ENCODE data around the gene TBC1D21. TPM values are rescaled to one million over a fixed set of nuclear protein-coding genes. Genes with fewer than 3 reads are reported as not detected.

The TBC1D21 gene
- total RNA-seq, 2 experiments from 2014 or later, result not detected

DNA sequence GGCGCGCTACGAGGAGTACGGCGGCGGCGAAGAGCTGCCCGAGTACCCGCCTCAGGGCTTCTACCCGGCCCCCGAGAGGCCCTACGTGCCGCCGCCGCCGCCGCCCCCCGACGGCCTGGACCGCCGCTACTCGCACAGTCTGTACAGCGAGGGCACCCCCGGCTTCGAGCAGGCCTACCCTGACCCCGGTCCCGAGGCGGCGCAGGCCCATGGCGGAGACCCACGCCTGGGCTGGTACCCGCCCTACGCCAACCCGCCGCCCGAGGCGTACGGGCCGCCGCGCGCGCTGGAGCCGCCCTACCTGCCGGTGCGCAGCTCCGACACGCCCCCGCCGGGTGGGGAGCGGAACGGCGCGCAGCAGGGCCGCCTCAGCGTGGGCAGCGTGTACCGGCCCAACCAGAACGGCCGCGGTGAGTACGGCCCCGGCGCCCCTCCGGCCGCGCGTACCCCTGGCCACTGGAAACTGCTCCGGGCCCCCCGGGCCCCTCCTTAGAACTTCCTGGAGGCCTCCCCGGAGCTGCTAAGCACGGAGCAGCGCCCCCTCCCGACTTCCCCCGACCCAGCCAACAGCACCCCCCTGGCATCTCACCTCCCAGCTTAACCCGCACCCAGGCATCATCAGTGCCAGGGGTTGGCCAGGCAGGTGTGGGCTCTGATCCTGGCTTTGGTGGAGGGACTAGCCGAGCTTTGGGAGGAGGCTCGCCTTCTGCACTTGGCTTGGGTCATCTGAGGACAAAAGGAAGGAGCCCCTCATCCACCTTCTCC is 54.3 kb downstream of the TBC1D21 start:
- ATAC-seq, result peak; percentile 91
- ChIA-PET POLR2A (interaction anchor here (1.0 to 1.3 kb wide), 3 partner anchors 14 to 67 kb away, joined by 3 to 6 read pairs (median 3); no protein-coding TSS in a partner anchor), CTCF (interaction anchor here (0.7 to 5.0 kb wide), 26 partner anchors 8 to 126 kb away, joined by 3 to 54 read pairs (median 5); partner anchors contain the start of genes PML and TBC1D21)

GRCh38 chr15:73928241-73928579 is 54.8 kb downstream of the TBC1D21 start:
- Mint-ChIP-seq H3K9me3 (ENCODE audit: insufficient read depth) (no peaks in the 10 kb centered on the region), H3K27ac (peak overlapping the region; percentile 71), H3K4me3 (peak overlapping the region; percentile 66), H3K27me3 (ENCODE audit: low read depth) (no peaks in the 10 kb centered on the region), H3K36me3 (ENCODE audit: low read depth) (no peaks in the 10 kb centered on the region), H3K4me1 (ENCODE audit: low read depth) (peaks cover 68% of the 10 kb centered on the region)
- POLR2A ChIA-PET, result interaction anchor here (1.0 to 1.3 kb wide), 3 partner anchors 15 to 67 kb away, joined by 3 to 6 read pairs (median 3); no protein-coding TSS in a partner anchor
- DNase-seq (no peak), ATAC-seq (no peak)
- CTCF ChIA-PET, result interaction anchor here (0.7 to 5.0 kb wide), 25 partner anchors 8 to 125 kb away, joined by 3 to 54 read pairs (median 5); partner anchors contain the start of genes PML and TBC1D21

More for the DNA sequence above, 54.3 kb downstream of the TBC1D21 start:
- Mint-ChIP-seq H3K36me3 (ENCODE audit: low read depth) (no peaks in the 10 kb centered on the region), H3K4me3 (peak overlapping the region; percentile 66), H3K4me1 (ENCODE audit: low read depth) (peaks cover 71% of the 10 kb centered on the region), H3K27ac (peak overlapping the region; percentile 71), H3K9me3 (ENCODE audit: insufficient read depth) (no peaks in the 10 kb centered on the region), H3K27me3 (ENCODE audit: low read depth) (no peaks in the 10 kb centered on the region)
- DNase-seq, result peak; percentile 85

DNA sequence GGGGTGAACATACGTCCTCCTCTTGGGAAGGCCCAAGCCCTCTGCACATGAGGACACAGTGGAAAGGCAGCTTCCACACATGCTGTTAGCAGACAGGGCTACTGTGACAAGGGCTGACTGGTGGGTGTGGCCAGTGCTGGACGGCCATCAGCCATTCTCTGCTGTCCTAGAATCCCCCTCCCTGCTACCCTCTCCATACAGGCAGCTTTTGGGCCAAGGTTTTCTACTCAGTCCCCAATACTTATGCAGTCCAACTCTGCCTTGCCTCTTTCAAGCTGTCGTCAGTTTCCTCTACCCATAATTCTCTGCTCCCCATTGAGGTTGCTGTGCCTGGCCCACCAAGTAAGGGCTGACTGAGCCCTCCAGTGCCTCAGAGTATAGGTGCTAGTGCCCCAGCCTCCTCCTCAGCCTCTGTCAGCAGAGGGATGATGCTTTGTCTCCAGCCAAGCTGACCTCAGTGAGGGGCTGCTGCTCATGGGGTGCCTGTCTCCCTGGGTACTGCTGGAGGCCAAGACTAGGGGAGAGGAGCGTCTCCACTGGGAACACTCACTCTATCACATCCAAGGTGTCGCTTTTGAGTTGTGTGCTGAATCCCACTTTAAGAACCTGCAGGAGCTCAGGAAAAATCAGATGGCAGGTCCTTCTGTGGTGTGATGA is 55.7 kb downstream of the TBC1D21 start:
- POLR2A ChIA-PET, result no interaction called here
- Mint-ChIP-seq H3K9me3 (ENCODE audit: insufficient read depth) (no peaks in the 10 kb centered on the region), H3K27me3 (ENCODE audit: low read depth) (no peaks in the 10 kb centered on the region), H3K4me3 (peak overlapping the region; percentile 66), H3K36me3 (ENCODE audit: low read depth) (no peaks in the 10 kb centered on the region), H3K27ac (peak overlapping the region; percentile 89), H3K4me1 (ENCODE audit: low read depth) (peaks cover 59% of the 10 kb centered on the region)
- CTCF ChIA-PET, result interaction anchor here (0.7 to 5.0 kb wide), 12 partner anchors 10 to 65 kb away, joined by 3 to 54 read pairs (median 4); partner anchors contain the start of genes PML and TBC1D21
- peak; percentile 50 for DNase-seq
- no peak for ATAC-seq

GRCh38 chr15:73930371-73930770 is 57.0 kb downstream of the TBC1D21 start:
- DNase-seq (no peak), ATAC-seq (no peak)
- Mint-ChIP-seq H3K4me3 (no peak overlapping the region), H3K27ac (peak overlapping the region; percentile 89), H3K4me1 (ENCODE audit: low read depth) (peaks cover 49% of the 10 kb centered on the region), H3K36me3 (ENCODE audit: low read depth) (no peaks in the 10 kb centered on the region), H3K9me3 (ENCODE audit: insufficient read depth) (no peaks in the 10 kb centered on the region), H3K27me3 (ENCODE audit: low read depth) (no peaks in the 10 kb centered on the region)
- ChIA-PET CTCF (interaction anchor here (3.6 to 5.0 kb wide), 2 partner anchors 22 to 34 kb away, joined by 20 to 54 read pairs; no protein-coding TSS in a partner anchor), POLR2A (no interaction called here)

DNA sequence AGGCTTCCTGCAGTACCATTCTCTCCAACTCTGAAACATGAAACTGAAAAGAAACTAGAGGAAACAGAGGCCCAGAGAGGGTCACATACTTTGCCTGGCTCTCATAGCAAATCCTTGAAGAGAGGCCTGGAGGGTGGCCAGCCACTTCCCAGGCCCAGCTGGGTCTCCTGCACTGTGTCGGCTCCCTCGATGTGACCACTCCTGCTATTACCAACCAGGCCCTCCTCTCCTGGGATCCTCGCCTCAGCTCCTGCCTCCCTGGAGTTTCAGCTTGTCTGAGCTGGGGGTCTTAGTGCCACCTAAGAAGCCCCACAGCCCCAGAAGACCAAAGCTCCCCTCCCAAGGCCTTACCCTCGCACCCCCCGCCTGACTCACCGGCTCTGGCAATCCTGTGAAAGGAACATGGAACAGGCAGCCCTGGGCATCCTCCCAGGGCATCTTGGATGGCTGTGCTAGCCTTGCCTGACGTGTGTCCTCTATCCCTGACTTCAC is 57.5 kb downstream of the TBC1D21 start:
- no peaks in the 10 kb centered on the region for H3K36me3 Mint-ChIP-seq (ENCODE audit: low read depth)
- peak overlapping the region; percentile 42 for H3K27ac Mint-ChIP-seq
- ATAC-seq, result no peak
- H3K9me3 Mint-ChIP-seq (ENCODE audit: insufficient read depth), result no peaks in the 10 kb centered on the region
- ChIA-PET POLR2A (no interaction called here), CTCF (interaction anchor here (0.8 to 5.0 kb wide), 2 partner anchors 23 to 33 kb away, joined by 3 to 54 read pairs; no protein-coding TSS in a partner anchor)
- no peaks in the 10 kb centered on the region for H3K27me3 Mint-ChIP-seq (ENCODE audit: low read depth)
- H3K4me1 Mint-ChIP-seq (ENCODE audit: low read depth), result peaks cover 44% of the 10 kb centered on the region
- DNase-seq, result no peak
- no peak overlapping the region for H3K4me3 Mint-ChIP-seq

GRCh38 chr15:73931441-73931840 is 58.1 kb downstream of the TBC1D21 start:
- ChIA-PET POLR2A (no interaction called here), CTCF (interaction anchor here (0.8 to 5.0 kb wide), 3 partner anchors 14 to 33 kb away, joined by 3 to 54 read pairs (median 3); no protein-coding TSS in a partner anchor)
- DNase-seq (no peak), ATAC-seq (no peak)
- H3K36me3 Mint-ChIP-seq (ENCODE audit: low read depth), result no peaks in the 10 kb centered on the region
- H3K9me3 Mint-ChIP-seq (ENCODE audit: insufficient read depth), result no peaks in the 10 kb centered on the region
- no peak overlapping the region for H3K4me3 Mint-ChIP-seq
- H3K27ac Mint-ChIP-seq, result peak overlapping the region; percentile 60
- peaks cover 43% of the 10 kb centered on the region for H3K4me1 Mint-ChIP-seq (ENCODE audit: low read depth)
- H3K27me3 Mint-ChIP-seq (ENCODE audit: low read depth), result no peaks in the 10 kb centered on the region

GRCh38 chr15:73932381-73933191 is 59.2 kb downstream of the TBC1D21 start:
- H3K27me3 Mint-ChIP-seq (ENCODE audit: low read depth), result no peaks in the 10 kb centered on the region
- no peak for DNase-seq
- H3K4me1 Mint-ChIP-seq (ENCODE audit: low read depth), result peaks cover 43% of the 10 kb centered on the region
- no peak overlapping the region for H3K27ac Mint-ChIP-seq
- no peak for ATAC-seq
- H3K9me3 Mint-ChIP-seq (ENCODE audit: insufficient read depth), result no peaks in the 10 kb centered on the region
- no peaks in the 10 kb centered on the region for H3K36me3 Mint-ChIP-seq (ENCODE audit: low read depth)
- POLR2A ChIA-PET, result no interaction called here
- CTCF ChIA-PET, result interaction anchor here (1.1 to 1.5 kb wide), 4 partner anchors 15 to 24 kb away, joined by 3 to 4 read pairs (median 3); no protein-coding TSS in a partner anchor
- H3K4me3 Mint-ChIP-seq, result no peak overlapping the region

DNA sequence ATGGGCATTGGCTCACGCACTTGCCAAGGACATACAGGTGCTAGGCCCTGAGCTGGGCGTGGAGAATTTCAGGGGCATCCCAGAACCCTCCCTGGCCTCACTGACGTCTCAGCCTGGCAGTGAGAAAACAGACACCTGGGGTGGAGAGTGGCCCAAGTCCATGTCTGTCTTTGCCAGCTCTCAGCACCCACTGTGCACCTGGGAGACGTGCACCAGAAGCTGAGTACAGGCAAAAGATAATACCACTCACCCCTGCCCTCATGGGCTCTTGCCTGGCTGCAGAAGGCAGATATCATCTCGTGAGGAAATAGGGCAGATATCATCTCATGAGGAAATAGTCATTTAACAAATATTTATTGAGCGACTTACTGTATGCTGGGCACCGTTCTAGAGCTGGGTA is 60.9 kb downstream of the TBC1D21 start:
- DNase-seq, result no peak
- ChIA-PET POLR2A (no interaction called here), CTCF (interaction anchor here (0.9 to 3.4 kb wide), 5 partner anchors 12 to 60 kb away, joined by 3 to 16 read pairs (median 4); no protein-coding TSS in a partner anchor)
- H3K27me3 Mint-ChIP-seq (ENCODE audit: low read depth), result no peaks in the 10 kb centered on the region
- peaks cover 30% of the 10 kb centered on the region for H3K4me1 Mint-ChIP-seq (ENCODE audit: low read depth)
- no peak overlapping the region for H3K27ac Mint-ChIP-seq
- H3K9me3 Mint-ChIP-seq (ENCODE audit: insufficient read depth), result no peaks in the 10 kb centered on the region
- H3K36me3 Mint-ChIP-seq (ENCODE audit: low read depth), result no peaks in the 10 kb centered on the region
- no peak for ATAC-seq
- no peak overlapping the region for H3K4me3 Mint-ChIP-seq

- no peak overlapping the region for H3K4me3 Mint-ChIP-seq
- ATAC-seq (no peak), DNase-seq (no peak)
- no peaks in the 10 kb centered on the region for H3K9me3 Mint-ChIP-seq (ENCODE audit: insufficient read depth)
- H3K27me3 Mint-ChIP-seq (ENCODE audit: low read depth), result no peaks in the 10 kb centered on the region
- POLR2A ChIA-PET, result no interaction called here
- CTCF ChIA-PET, result interaction anchor here (0.9 to 3.4 kb wide), 7 partner anchors 8 to 61 kb away, joined by 3 to 16 read pairs (median 4); partner anchors contain the start of gene LOXL1
- peaks cover 17% of the 10 kb centered on the region for H3K4me1 Mint-ChIP-seq (ENCODE audit: low read depth)
- no peaks in the 10 kb centered on the region for H3K36me3 Mint-ChIP-seq (ENCODE audit: low read depth)
- no peak overlapping the region for H3K27ac Mint-ChIP-seq
These were observed 62.2 kb downstream of the TBC1D21 start for GRCh38 chr15:73935547-73935946.

- Mint-ChIP-seq H3K36me3 (ENCODE audit: low read depth) (no peaks in the 10 kb centered on the region), H3K4me1 (ENCODE audit: low read depth) (peaks cover 11% of the 10 kb centered on the region), H3K27ac (no peak overlapping the region), H3K9me3 (ENCODE audit: insufficient read depth) (no peaks in the 10 kb centered on the region), H3K4me3 (no peak overlapping the region), H3K27me3 (ENCODE audit: low read depth) (no peaks in the 10 kb centered on the region)
- DNase-seq (no peak), ATAC-seq (no peak)
- CTCF ChIA-PET, result interaction anchor here (0.9 to 3.4 kb wide), 4 partner anchors 9 to 62 kb away, joined by 3 to 16 read pairs (median 10); partner anchors contain the start of gene LOXL1
- POLR2A ChIA-PET, result no interaction called here
These were observed 62.8 kb downstream of the TBC1D21 start for GRCh38 chr15:73936181-73936580.

All from activated CD8-positive, alpha-beta T cell treated with anti-CD3 and anti-CD28 coated beads, Interleukin-2, amount 10 ng/mL, durations not matched to agents 7 days and 5 days (primary cell).